GM18505 (cell line): ENCODE data around the gene ITGA8.
"Not testable (repeated sequence)": the region's sequence is repeated elsewhere in the genome, so short reads cannot be mapped to it uniquely, and the experiment has no call there.

Experiments used
- ATAC-seq: cut with Tn5 transposase; IDR thresholded peaks from one replicate; pipeline ENCODE4 v1.9.1; 2021; ENCODE audit not compliant: unreplicated experiment
- POLR2A ChIP-seq: IDR thresholded peaks from 4 replicates; pipeline ENCODE4 v1.6.1; 2011; ENCODE audit warnings: borderline replicate concordance; ENCODE audit not compliant: insufficient read depth, insufficient read length; ENCODE audit errors: extremely low read depth

The ITGA8 gene

GRCh38 chr10:15489431-15489830, 230.3 kb downstream of the ITGA8 start:
- TF ChIP-seq POLR2A: no peak
- ATAC-seq: no peak

- TF ChIP-seq POLR2A: no peak
- no peak for ATAC-seq
These were observed 232.3 kb downstream of the ITGA8 start for GRCh38 chr10:15487376-15487775.

- no peak for ATAC-seq
- TF ChIP-seq POLR2A: no peak
These were observed 233.3 kb downstream of the ITGA8 start for GRCh38 chr10:15486404-15486803.

- TF ChIP-seq POLR2A: no peak
- no peak for ATAC-seq
These were observed 233.9 kb downstream of the ITGA8 start for GRCh38 chr10:15485684-15486316.

- no peak for ATAC-seq
- TF ChIP-seq POLR2A: no peak
These were observed 234.7 kb downstream of the ITGA8 start for GRCh38 chr10:15485027-15485426.

- no peak for TF ChIP-seq POLR2A
- ATAC-seq: no peak
These were observed 235.6 kb downstream of the ITGA8 start for GRCh38 chr10:15484128-15484527.

GRCh38 chr10:15483215-15484075, 236.3 kb downstream of the ITGA8 start:
- TF ChIP-seq POLR2A: no peak
- ATAC-seq: no peak

GRCh38 chr10:15482156-15482555, 237.6 kb downstream of the ITGA8 start:
- ATAC-seq: no peak
- no peak for TF ChIP-seq POLR2A

- ATAC-seq: no peak
- no peak for TF ChIP-seq POLR2A
These were observed 240.8 kb downstream of the ITGA8 start for GRCh38 chr10:15478950-15479349.

GRCh38 chr10:15478429-15478828, 241.3 kb downstream of the ITGA8 start:
- ATAC-seq: no peak

GRCh38 chr10:15476337-15476736, 243.4 kb downstream of the ITGA8 start:
- no peak for TF ChIP-seq POLR2A
- no peak for ATAC-seq

More at GRCh38 chr10:15478429-15478828, 241.3 kb downstream of the ITGA8 start:
- TF ChIP-seq POLR2A: no peak

- not testable (repeated sequence) for ATAC-seq
These were observed 244.3 kb downstream of the ITGA8 start for GRCh38 chr10:15475439-15475838.

- no peak for ATAC-seq
- TF ChIP-seq POLR2A: no peak
These were observed 245.1 kb downstream of the ITGA8 start for GRCh38 chr10:15474671-15475070.

- no peak for TF ChIP-seq POLR2A
- no peak for ATAC-seq
These were observed 246.3 kb downstream of the ITGA8 start for GRCh38 chr10:15473396-15473767.
